Esophagus muscularis mucosa (tissue), 3 donors: ENCODE measurements around the gene OR2Y1.

Experiments used
- POLR2AphosphoS5 ChIP-seq, 2 donors: sonication (generic); formaldehyde crosslinking; IDR thresholded peaks; one replicate each; pipeline ENCODE4 v1.6.1; 2017; ENCODE audit warnings: antibody characterized with exemption in 2 of 2
- TF ChIP-seq, protein P1 (sequence below), 3 experiments: fragments of 200-600 bp in 2 of 3; fragments of 450-650 bp in 1 of 3; sonication (generic) in 2 of 3; IDR thresholded peaks; one replicate each; pipeline ENCODE4 v1.5.1; 2017 to 2019; ENCODE audit warnings: antibody characterized with exemption in 3 of 3, mild to moderate bottlenecking in 2 of 3, moderate library complexity in 1 of 3

DNA sequence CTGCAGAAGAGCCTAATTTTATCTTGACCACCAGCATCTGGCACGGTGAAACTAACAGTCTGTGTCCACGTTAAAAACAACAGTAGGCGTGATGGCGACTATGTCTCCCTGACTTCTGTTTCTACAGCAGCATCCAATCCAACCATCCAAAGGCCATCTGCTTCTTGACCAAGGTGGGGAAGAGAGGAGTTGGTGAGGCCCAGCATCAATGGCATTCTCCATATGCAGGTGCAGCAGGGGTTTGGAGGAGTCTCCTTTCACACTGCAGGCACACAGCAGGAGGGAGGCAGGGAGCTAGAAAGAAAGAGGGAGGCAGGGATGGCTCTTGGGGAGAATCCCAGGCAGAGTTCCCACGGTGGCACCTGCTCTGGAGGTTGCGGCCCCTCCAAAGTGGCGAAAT is 35.8 kb upstream of the OR2Y1 start:
- TF ChIP-seq, protein P1, sequence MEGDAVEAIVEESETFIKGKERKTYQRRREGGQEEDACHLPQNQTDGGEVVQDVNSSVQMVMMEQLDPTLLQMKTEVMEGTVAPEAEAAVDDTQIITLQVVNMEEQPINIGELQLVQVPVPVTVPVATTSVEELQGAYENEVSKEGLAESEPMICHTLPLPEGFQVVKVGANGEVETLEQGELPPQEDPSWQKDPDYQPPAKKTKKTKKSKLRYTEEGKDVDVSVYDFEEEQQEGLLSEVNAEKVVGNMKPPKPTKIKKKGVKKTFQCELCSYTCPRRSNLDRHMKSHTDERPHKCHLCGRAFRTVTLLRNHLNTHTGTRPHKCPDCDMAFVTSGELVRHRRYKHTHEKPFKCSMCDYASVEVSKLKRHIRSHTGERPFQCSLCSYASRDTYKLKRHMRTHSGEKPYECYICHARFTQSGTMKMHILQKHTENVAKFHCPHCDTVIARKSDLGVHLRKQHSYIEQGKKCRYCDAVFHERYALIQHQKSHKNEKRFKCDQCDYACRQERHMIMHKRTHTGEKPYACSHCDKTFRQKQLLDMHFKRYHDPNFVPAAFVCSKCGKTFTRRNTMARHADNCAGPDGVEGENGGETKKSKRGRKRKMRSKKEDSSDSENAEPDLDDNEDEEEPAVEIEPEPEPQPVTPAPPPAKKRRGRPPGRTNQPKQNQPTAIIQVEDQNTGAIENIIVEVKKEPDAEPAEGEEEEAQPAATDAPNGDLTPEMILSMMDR (IDR thresholded peaks at IDR 0.05), result no peak
- no peak for TF ChIP-seq POLR2AphosphoS5 (IDR thresholded peaks at IDR 0.05)
